HEK293 (cell line): Measurements from ENCODE around the gene RPRML.

ENCODE experiments used
- CTCF ChIA-PET: fragments of 350-600 bp; formaldehyde crosslinking; extraction: SDS; loops from one replicate; lab custom pipeline; 2021; ENCODE audit warnings: antibody characterized with exemption; lab: Yijun Ruan, JAX
- POLR2A ChIA-PET: fragments of 300-600 bp; formaldehyde crosslinking; extraction: SDS; loops from one replicate; lab custom pipeline; 2020; ENCODE audit warnings: antibody characterized with exemption, inconsistent platforms; lab: Yijun Ruan, JAX
- H3K27ac ChIP-seq: fragments of 200-500 bp; sonication (Bioruptor generic); 2 replicates; pipeline ENCODE4 v1.5.1; 2014; ENCODE audit warnings: low read depth, low read length, control low read depth, inconsistent platforms; ENCODE audit errors: extremely low read depth
- H3K36me3 ChIP-seq, 2 experiments: fragments of 200-500 bp in 1 of 2; sonication (Bioruptor generic) in 1 of 2; 1 replicate in 1 of 2; 2 replicates in 1 of 2; pipeline ENCODE4 v1.5.1; 2014 to 2017; ENCODE audit warnings: inconsistent platforms in 2 of 2, low read length in 2 of 2; ENCODE audit not compliant: control insufficient read depth in 2 of 2, insufficient read depth in 1 of 2
- H3K4me1 ChIP-seq: fragments of 200-500 bp; sonication (Bioruptor generic); 2 replicates; pipeline ENCODE4 v1.5.1; 2014; ENCODE audit warnings: mild to moderate bottlenecking, low read length, inconsistent platforms; ENCODE audit not compliant: control insufficient read depth, insufficient read depth
- H3K4me3 ChIP-seq: 2 replicates; pipeline ENCODE4 v1.5.1; 2011; ENCODE audit warnings: low read depth, mild to moderate bottlenecking, control low read depth, low read length, moderate library complexity
- H3K9me3 ChIP-seq: fragments of 200-500 bp; sonication (Bioruptor generic); 2 replicates; pipeline ENCODE4 v1.5.1; 2014; ENCODE audit warnings: low read depth, low read length, inconsistent platforms; ENCODE audit not compliant: control insufficient read depth, insufficient read depth
- BCL11B ChIP-seq: fragments of 450-650 bp; formaldehyde crosslinking; IDR thresholded peaks from 2 replicates; pipeline ENCODE4 v1.5.1; 2016; ENCODE audit warnings: low read depth, missing biosample characterization, missing genetic modification characterization
- EGR2 ChIP-seq: fragments of 450-650 bp; formaldehyde crosslinking; IDR thresholded peaks from 2 replicates; pipeline ENCODE4 v1.5.1; 2016; ENCODE audit warnings: low read depth, missing biosample characterization, missing genetic modification characterization
- GLIS2 ChIP-seq: fragments of 450-650 bp; formaldehyde crosslinking; IDR thresholded peaks from 2 replicates; pipeline ENCODE4 v1.5.1; 2016; ENCODE audit warnings: missing biosample characterization, missing genetic modification characterization
- HOXA7 ChIP-seq: sonication (generic); formaldehyde crosslinking; IDR thresholded peaks from 2 replicates; pipeline ENCODE4 v1.8.1; 2022; ENCODE audit warnings: missing genetic modification reagents, borderline replicate concordance
- KLF9 ChIP-seq: fragments of 450-650 bp; formaldehyde crosslinking; IDR thresholded peaks from 2 replicates; pipeline ENCODE4 v1.5.1; 2016; ENCODE audit warnings: missing biosample characterization, missing genetic modification characterization, low read depth
- RBAK ChIP-seq: fragments of 450-650 bp; formaldehyde crosslinking; IDR thresholded peaks from 2 replicates; pipeline ENCODE4 v1.5.1; 2016; ENCODE audit warnings: missing biosample characterization, missing genetic modification characterization
- SP3 ChIP-seq: fragments of 450-650 bp; formaldehyde crosslinking; IDR thresholded peaks from 2 replicates; pipeline ENCODE4 v1.5.1; 2016; ENCODE audit warnings: missing biosample characterization, missing genetic modification characterization
- ZBTB17 ChIP-seq: fragments of 450-650 bp; formaldehyde crosslinking; IDR thresholded peaks from 2 replicates; pipeline ENCODE4 v1.5.1; 2016; ENCODE audit warnings: missing biosample characterization, missing genetic modification characterization
- ZBTB48 ChIP-seq: fragments of 450-650 bp; formaldehyde crosslinking; IDR thresholded peaks from 2 replicates; pipeline ENCODE4 v1.5.1; 2016; ENCODE audit warnings: missing biosample characterization, missing genetic modification characterization
- ZFHX2 ChIP-seq: fragments of 450-650 bp; formaldehyde crosslinking; conservative IDR thresholded peaks from 2 replicates; pipeline ENCODE4 v1.5.1; 2016; ENCODE audit warnings: missing biosample characterization, missing genetic modification characterization
- ZNF114 ChIP-seq: fragments of 450-650 bp; formaldehyde crosslinking; IDR thresholded peaks from 2 replicates; pipeline ENCODE4 v1.5.0; 2017; ENCODE audit warnings: missing biosample characterization, missing genetic modification characterization
- ZNF174 ChIP-seq: fragments of 450-650 bp; formaldehyde crosslinking; IDR thresholded peaks from 2 replicates; pipeline ENCODE4 v1.5.0; 2017; ENCODE audit warnings: missing biosample characterization, mild to moderate bottlenecking, missing genetic modification characterization
- ZNF202 ChIP-seq: fragments of 450-650 bp; formaldehyde crosslinking; IDR thresholded peaks from 2 replicates; pipeline ENCODE4 v1.5.1; 2016; ENCODE audit warnings: missing biosample characterization, missing genetic modification characterization, borderline replicate concordance
- ZNF221 ChIP-seq: fragments of 450-650 bp; formaldehyde crosslinking; IDR thresholded peaks from 2 replicates; pipeline ENCODE4 v1.5.1; 2017; ENCODE audit warnings: missing biosample characterization, missing genetic modification characterization, borderline replicate concordance
- ZNF274 ChIP-seq, 2 experiments: fragments of 200-500 bp in 1 of 2; fragments of 450-650 bp in 1 of 2; sonication (Bioruptor generic) in 1 of 2; formaldehyde crosslinking in 1 of 2; IDR thresholded peaks; 2 replicates each; pipeline versions ENCODE4 v1.5.1 to v1.6.1; 2014 to 2016; ENCODE audit warnings: borderline replicate concordance in 1 of 2, inconsistent platforms in 1 of 2, low read length in 1 of 2, missing biosample characterization in 1 of 2, missing genetic modification characterization in 1 of 2
- ZNF404 ChIP-seq: fragments of 450-650 bp; formaldehyde crosslinking; IDR thresholded peaks from 2 replicates; pipeline ENCODE4 v1.5.1; 2017; ENCODE audit warnings: missing biosample characterization, missing genetic modification characterization
- ZNF514 ChIP-seq: fragments of 450-650 bp; formaldehyde crosslinking; IDR thresholded peaks from 2 replicates; pipeline ENCODE4 v1.5.1; 2016; ENCODE audit warnings: missing biosample characterization, missing genetic modification characterization
- ZNF529 ChIP-seq: fragments of 450-650 bp; formaldehyde crosslinking; IDR thresholded peaks from 2 replicates; pipeline ENCODE4 v1.5.1; 2017; ENCODE audit warnings: missing genetic modification characterization, missing biosample characterization; ENCODE audit not compliant: insufficient replicate concordance
- ZNF600 ChIP-seq: fragments of 450-650 bp; formaldehyde crosslinking; IDR thresholded peaks from 2 replicates; pipeline ENCODE4 v1.5.1; 2016; ENCODE audit warnings: missing biosample characterization, missing genetic modification characterization
- ZNF621 ChIP-seq: fragments of 450-650 bp; formaldehyde crosslinking; IDR thresholded peaks from 2 replicates; pipeline ENCODE4 v1.5.1; 2017; ENCODE audit warnings: missing biosample characterization, missing genetic modification characterization
- ZNF76 ChIP-seq: fragments of 450-650 bp; formaldehyde crosslinking; IDR thresholded peaks from 2 replicates; pipeline ENCODE4; 2016; ENCODE audit warnings: low read depth, missing biosample characterization, missing genetic modification characterization, borderline replicate concordance
- ZNF777 ChIP-seq: fragments of 450-650 bp; formaldehyde crosslinking; IDR thresholded peaks from 2 replicates; pipeline ENCODE4 v1.5.1; 2017; ENCODE audit warnings: missing biosample characterization, missing genetic modification characterization, borderline replicate concordance
- TF ChIP-seq, protein P1 (sequence below): fragments of 450-650 bp; formaldehyde crosslinking; IDR thresholded peaks from 2 replicates; pipeline ENCODE4 v1.5.1; 2016; ENCODE audit warnings: missing biosample characterization, missing genetic modification characterization
- TF ChIP-seq, protein P2 (sequence below): fragments of 450-650 bp; formaldehyde crosslinking; conservative IDR thresholded peaks from 2 replicates; pipeline ENCODE4 v1.5.1; 2016; ENCODE audit warnings: low read depth, missing biosample characterization, missing genetic modification characterization
- TF ChIP-seq, protein P3 (sequence below): fragments of 450-650 bp; formaldehyde crosslinking; IDR thresholded peaks from 2 replicates; pipeline ENCODE4 v1.5.1; 2016; ENCODE audit warnings: missing biosample characterization, missing genetic modification characterization

RPRML gene

DNA sequence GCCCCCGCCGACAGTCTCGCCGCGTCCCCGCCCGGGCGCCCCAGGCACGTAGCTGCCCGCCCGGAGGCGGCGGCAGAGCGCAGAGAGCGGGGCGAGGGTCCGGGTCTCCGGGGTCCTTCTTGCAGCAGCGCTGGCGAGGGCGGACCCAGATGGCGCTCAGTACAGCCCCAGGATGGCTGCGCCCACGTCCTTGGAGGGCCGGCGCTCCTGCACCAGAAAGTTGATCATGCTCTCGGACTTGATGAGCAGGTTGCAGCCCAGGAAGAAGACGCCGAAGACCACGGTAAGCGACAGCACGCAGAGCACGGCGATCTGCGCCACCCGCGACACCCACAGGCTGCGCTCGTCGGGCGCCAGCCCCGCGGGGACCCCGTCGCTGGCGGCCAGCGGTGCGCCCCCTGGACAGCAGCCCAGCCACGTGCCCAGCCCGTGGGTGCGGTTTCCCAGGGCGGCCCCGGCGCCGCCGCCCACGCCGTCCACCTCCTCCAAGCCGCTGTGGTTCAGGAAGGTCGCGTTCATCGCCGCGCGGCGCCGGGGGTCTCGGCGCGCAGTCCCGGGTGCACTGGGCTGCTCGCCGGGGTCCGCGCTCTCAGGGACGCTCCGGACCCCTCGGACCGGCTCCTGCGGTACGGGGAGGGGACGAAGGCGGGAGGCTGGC lies 435 bp downstream of the RPRML start (continued):
- no peak for TF ChIP-seq RBAK (tag by site-specific recombination)
- no peak for TF ChIP-seq ZNF174
- TF ChIP-seq KLF9 (tag by site-specific recombination) = no peak
- TF ChIP-seq ZNF529 = no peak
- TF ChIP-seq BCL11B (tag by site-specific recombination) = no peak
- peak; percentile 63 for TF ChIP-seq GLIS2 (tag by site-specific recombination)
- TF ChIP-seq ZNF514 (tag by site-specific recombination) = no peak
- peak; percentile 69; the same call in 1 of the 2 replicates for TF ChIP-seq ZBTB17 (tag by site-specific recombination)
- TF ChIP-seq HOXA7 (CRISPR knock-in tag) = no peak
- TF ChIP-seq, protein P1, sequence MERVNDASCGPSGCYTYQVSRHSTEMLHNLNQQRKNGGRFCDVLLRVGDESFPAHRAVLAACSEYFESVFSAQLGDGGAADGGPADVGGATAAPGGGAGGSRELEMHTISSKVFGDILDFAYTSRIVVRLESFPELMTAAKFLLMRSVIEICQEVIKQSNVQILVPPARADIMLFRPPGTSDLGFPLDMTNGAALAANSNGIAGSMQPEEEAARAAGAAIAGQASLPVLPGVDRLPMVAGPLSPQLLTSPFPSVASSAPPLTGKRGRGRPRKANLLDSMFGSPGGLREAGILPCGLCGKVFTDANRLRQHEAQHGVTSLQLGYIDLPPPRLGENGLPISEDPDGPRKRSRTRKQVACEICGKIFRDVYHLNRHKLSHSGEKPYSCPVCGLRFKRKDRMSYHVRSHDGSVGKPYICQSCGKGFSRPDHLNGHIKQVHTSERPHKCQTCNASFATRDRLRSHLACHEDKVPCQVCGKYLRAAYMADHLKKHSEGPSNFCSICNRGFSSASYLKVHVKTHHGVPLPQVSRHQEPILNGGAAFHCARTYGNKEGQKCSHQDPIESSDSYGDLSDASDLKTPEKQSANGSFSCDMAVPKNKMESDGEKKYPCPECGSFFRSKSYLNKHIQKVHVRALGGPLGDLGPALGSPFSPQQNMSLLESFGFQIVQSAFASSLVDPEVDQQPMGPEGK (tag by site-specific recombination) = peak; percentile 6; the same call in 1 of the 2 replicates
- TF ChIP-seq ZNF404 (tag by site-specific recombination) = no peak
- 0 out of 2 replicates have a peak, but pooled peaks have one; percentile 1 for TF ChIP-seq ZBTB48 (tag by site-specific recombination)
- no peak for TF ChIP-seq ZNF114 (tag by site-specific recombination)
- TF ChIP-seq, protein P2, sequence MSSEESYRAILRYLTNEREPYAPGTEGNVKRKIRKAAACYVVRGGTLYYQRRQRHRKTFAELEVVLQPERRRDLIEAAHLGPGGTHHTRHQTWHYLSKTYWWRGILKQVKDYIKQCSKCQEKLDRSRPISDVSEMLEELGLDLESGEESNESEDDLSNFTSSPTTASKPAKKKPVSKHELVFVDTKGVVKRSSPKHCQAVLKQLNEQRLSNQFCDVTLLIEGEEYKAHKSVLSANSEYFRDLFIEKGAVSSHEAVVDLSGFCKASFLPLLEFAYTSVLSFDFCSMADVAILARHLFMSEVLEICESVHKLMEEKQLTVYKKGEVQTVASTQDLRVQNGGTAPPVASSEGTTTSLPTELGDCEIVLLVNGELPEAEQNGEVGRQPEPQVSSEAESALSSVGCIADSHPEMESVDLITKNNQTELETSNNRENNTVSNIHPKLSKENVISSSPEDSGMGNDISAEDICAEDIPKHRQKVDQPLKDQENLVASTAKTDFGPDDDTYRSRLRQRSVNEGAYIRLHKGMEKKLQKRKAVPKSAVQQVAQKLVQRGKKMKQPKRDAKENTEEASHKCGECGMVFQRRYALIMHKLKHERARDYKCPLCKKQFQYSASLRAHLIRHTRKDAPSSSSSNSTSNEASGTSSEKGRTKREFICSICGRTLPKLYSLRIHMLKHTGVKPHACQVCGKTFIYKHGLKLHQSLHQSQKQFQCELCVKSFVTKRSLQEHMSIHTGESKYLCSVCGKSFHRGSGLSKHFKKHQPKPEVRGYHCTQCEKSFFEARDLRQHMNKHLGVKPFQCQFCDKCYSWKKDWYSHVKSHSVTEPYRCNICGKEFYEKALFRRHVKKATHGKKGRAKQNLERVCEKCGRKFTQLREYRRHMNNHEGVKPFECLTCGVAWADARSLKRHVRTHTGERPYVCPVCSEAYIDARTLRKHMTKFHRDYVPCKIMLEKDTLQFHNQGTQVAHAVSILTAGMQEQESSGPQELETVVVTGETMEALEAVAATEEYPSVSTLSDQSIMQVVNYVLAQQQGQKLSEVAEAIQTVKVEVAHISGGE = peak; percentile 1; the same call in 1 of the 2 replicates
- no peak for TF ChIP-seq ZNF202 (tag by site-specific recombination)

DNA sequence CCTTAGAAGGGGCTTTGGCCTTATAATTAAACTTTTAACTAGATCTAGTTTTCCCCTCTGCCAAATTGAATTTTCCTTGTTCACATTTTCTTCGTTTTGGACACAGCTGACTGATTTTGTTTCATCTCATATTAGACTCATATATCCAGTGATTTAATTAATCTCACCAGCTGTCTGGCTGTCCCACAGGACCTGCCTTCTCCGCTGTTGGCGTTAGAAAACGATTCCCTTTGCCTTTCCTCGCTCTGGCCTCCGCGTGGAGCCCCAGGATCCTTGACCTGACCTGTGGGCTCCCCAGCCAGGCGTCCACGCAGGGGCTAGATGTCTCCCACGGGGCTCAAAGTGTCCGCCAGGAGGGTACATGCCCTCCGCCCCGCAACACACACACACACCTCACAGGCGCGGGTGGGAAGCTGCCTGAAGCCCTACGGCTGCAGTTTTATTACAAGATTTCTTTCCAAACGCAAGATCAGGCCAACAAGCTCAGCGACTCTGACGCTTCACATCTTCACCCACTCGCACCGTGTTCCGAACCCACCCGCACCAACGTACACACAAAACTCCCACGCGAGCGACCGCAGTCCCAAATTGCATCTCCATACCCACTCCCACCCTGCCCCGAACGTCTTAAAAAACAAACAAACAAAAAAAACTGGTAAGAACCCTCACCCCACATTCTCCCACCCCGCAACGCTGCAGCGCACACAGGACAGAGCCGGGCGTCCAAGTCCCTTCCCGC lies 1.1 kb downstream of the RPRML start:
- H3K4me3 ChIP-seq = no peak overlapping the region; the same call in 1 of the 2 replicates
- CTCF ChIA-PET = interaction anchor here (0.6 to 1.5 kb wide), 4 partner anchors 14 to 164 kb away, joined by 3 read pairs; no protein-coding TSS in a partner anchor
- POLR2A ChIA-PET = interaction anchor here (0.7 kb wide), 1 partner anchor 34 kb away, joined by 3 read pairs; no protein-coding TSS in a partner anchor
- no peak for TF ChIP-seq HOXA7 (CRISPR knock-in tag)
- TF ChIP-seq, protein P1 (tag by site-specific recombination) = peak; percentile 70
- 0 out of 2 replicates have a peak, but pooled peaks have one; percentile 6 for TF ChIP-seq ZBTB48 (tag by site-specific recombination)
- TF ChIP-seq EGR2 = peak; percentile 96
- TF ChIP-seq ZNF76 (tag by site-specific recombination) = peak; percentile 38; the same call in 1 of the 2 replicates
- TF ChIP-seq ZNF621 (tag by site-specific recombination) = no peak
- no peak for TF ChIP-seq SP3 (tag by site-specific recombination)
- peak; percentile 94 for TF ChIP-seq ZFHX2
- peak; percentile 26; the same call in 1 of the 2 replicates for TF ChIP-seq ZNF777 (tag by site-specific recombination)
- TF ChIP-seq, protein P3, sequence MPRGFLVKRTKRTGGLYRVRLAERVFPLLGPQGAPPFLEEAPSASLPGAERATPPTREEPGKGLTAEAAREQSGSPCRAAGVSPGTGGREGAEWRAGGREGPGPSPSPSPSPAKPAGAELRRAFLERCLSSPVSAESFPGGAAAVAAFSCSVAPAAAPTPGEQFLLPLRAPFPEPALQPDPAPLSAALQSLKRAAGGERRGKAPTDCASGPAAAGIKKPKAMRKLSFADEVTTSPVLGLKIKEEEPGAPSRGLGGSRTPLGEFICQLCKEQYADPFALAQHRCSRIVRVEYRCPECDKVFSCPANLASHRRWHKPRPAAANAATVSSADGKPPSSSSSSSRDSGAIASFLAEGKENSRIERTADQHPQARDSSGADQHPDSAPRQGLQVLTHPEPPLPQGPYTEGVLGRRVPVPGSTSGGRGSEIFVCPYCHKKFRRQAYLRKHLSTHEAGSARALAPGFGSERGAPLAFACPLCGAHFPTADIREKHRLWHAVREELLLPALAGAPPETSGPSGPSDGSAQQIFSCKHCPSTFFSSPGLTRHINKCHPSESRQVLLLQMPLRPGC (tag by site-specific recombination) = peak; percentile 17; the same call in 1 of the 2 replicates
- TF ChIP-seq ZNF600 (tag by site-specific recombination) = peak; percentile 78
- no peak for TF ChIP-seq ZNF274 (IDR thresholded peaks at IDR 0.05; ENCODE audit: low read length)
- TF ChIP-seq ZNF274 (tag by site-specific recombination; IDR thresholded peaks at IDR 0.05; ENCODE audit: borderline replicate concordance) = no peak
- no peak for TF ChIP-seq ZNF221

More for the DNA sequence above, 1.1 kb downstream of the RPRML start:
- H3K27ac ChIP-seq = no peak overlapping the region
- peaks cover 0 to 2% of the 10 kb centered on the region in 2 experiments; a peak in 1 of 3 replicates for H3K36me3 ChIP-seq
- no peaks in the 10 kb centered on the region for H3K9me3 ChIP-seq
- H3K4me1 ChIP-seq = peaks cover 6% of the 10 kb centered on the region; the same call in 1 of the 2 replicates
